Prostate gland (tissue), 2 donors: ENCODE data around the gene AMOT.
"Not testable (repeated sequence)": the region's sequence is repeated elsewhere in the genome, so short reads cannot be mapped to it uniquely, and the experiment has no call there.

Experiments
- CTCF ChIP-seq, 4 experiments: fragments of 200-600 bp in 2 of 4; fragments of 450-650 bp in 2 of 4; sonication (generic) in 2 of 4; IDR thresholded peaks; 1 replicate in 3 of 4; 2 replicates in 1 of 4; pipeline ENCODE4 v1.5.1; 2016 to 2019; ENCODE audit warnings: antibody characterized with exemption in 4 of 4, mild to moderate bottlenecking in 2 of 4, moderate library complexity in 2 of 4
- POLR2A ChIP-seq: fragments of 450-650 bp; IDR thresholded peaks from one replicate; pipeline ENCODE4 v1.6.1; 2016; ENCODE audit warnings: antibody characterized with exemption, mild to moderate bottlenecking
- POLR2AphosphoS5 ChIP-seq: sonication (generic); formaldehyde crosslinking; IDR thresholded peaks from one replicate; pipeline ENCODE4 v1.6.1; 2017; ENCODE audit warnings: antibody characterized with exemption

- not testable (repeated sequence) for TF ChIP-seq POLR2A; CTCF (IDR thresholded peaks at IDR 0.05); POLR2AphosphoS5
Observed at GRCh38 chrX:112854901-112855300, 14.3 kb upstream of the AMOT start.
